ENCODE measurements around the gene GANAB.

- TF ChIP-seq EZH2phosphoT487 (IDR thresholded peaks at IDR 0.05; ENCODE audit: low read depth, severe bottlenecking, unreplicated experiment) (no peak), CTCF (IDR thresholded peaks at IDR 0.05; ENCODE audit: poor library complexity) (no peak), EZH2 (IDR thresholded peaks at IDR 0.05; ENCODE audit: borderline replicate concordance) (no peak)
Observed at GRCh38 chr11:62613291-62613778, 33.1 kb downstream of the GANAB start.

Measured in hepatocyte (in vitro differentiated cells).